IPS-18c (cell line): ENCODE data around the gene KCTD4.

Source experiments
- H3K4me3 ChIP-seq: 2 replicates; pipeline ENCODE4 v1.7.0; 2013; ENCODE audit warnings: low read depth, mild to moderate bottlenecking, low read length, moderate library complexity; ENCODE audit not compliant: insufficient read depth
- H3K9me3 ChIP-seq: one replicate; pipeline ENCODE4 v1.6.1; 2013; ENCODE audit warnings: mild to moderate bottlenecking, low read length, moderate library complexity; ENCODE audit not compliant: control insufficient read depth, insufficient read depth

The KCTD4 gene

DNA sequence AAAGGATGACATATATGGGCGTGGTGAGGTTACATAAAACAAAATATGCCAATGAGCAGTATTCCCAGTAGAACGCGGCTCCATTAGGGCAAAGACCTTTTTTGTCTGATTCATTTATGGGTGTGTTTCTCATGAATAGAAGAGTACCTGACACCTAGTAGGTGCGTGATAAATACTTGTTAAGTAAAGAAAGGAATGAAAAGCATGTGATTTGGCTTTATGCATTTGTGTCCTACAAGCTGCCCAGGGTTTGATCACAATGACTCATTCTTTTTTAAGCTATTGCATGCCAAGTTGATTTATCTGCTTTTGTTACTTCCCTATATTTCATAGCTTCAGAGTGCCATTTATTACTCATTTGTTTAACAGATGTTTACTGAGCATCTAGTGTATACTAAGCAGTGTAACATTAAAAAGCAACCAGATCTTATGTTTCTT, 19.1 kb upstream of the KCTD4 start:
- H3K4me3 ChIP-seq = no peak overlapping the region
- no peaks in the 10 kb centered on the region for H3K9me3 ChIP-seq

GRCh38 chr13:45219123-45219891, 18.5 kb upstream of the KCTD4 start:
- no peaks in the 10 kb centered on the region for H3K9me3 ChIP-seq
- H3K4me3 ChIP-seq = no peak overlapping the region

GRCh38 chr13:45218689-45219088, 17.8 kb upstream of the KCTD4 start:
- H3K4me3 ChIP-seq = no peak overlapping the region
- no peaks in the 10 kb centered on the region for H3K9me3 ChIP-seq

DNA sequence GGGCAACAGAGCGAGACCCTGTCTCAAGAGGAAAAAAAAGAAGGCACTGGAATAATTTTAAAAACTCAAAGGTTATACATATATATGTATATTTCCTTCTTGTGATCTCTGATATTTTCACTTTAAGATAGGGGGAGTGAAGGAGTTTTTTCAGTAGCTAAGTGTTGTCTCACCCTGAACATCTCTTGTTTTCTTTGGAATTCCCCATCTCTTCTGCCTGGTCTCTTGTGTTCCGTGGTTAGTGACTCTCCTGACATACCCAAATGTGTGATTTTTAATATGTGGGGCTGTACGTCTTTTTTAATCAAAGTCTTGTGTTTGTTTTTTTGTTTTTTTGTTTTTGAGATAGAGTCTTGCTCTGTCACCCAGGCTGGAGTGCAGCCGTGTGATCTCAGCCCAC, 15.3 kb upstream of the KCTD4 start:
- Histone ChIP-seq H3K9me3 (no peaks in the 10 kb centered on the region), H3K4me3 (no peak overlapping the region)

DNA sequence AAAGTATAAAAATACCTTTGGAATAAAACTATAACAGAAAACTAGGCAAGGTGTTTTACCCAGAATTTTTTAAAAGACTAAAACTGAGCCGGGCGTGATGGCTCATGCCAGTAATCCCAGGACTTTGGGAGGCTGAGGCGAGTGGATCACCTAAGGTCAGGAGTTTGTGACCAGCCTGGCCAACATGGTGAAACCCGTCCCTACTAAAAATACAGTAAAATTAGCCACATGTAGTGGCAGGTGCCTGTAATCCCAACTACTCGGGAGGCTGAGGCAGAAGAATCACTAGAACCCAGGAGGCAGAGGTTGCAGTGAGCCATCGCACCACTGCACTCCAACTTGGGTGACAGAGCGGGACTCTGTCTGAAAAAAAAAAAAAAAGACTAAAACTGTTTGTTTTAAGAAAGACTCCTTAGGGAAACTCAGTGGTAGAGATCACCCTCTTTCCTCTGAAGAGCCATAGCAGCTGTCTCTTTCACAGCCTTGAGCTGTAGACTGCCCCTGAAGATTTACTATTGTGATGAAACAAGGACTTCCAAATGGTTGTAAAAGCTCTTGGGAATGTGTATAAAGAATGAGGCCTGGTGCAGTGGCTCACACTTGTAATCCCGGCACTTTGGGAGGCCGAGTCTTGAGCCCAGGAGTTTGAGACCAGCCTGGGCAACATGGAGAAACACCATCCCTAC, 14.7 kb upstream of the KCTD4 start:
- Histone ChIP-seq H3K9me3 (no peaks in the 10 kb centered on the region), H3K4me3 (no peak overlapping the region)

DNA sequence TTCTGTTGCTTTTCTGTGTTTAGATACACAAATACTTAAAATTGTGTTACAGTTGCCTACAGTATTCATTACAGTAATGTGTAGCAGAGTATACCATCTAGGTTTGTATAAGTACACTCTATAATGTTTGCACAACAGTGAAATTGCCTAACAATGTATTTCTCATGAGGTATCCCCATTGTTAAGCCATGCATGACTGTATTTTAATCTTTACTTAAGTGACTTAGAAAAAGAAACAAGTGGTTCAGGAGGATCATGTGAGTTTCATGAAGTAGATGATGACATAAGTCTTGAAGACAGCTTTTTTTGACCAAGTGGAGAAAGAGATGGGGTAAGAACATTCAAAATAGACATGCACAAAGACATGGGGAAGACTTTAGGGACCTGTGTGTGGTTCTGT, 8.4 kb upstream of the KCTD4 start:
- no peaks in the 10 kb centered on the region for H3K9me3 ChIP-seq

DNA sequence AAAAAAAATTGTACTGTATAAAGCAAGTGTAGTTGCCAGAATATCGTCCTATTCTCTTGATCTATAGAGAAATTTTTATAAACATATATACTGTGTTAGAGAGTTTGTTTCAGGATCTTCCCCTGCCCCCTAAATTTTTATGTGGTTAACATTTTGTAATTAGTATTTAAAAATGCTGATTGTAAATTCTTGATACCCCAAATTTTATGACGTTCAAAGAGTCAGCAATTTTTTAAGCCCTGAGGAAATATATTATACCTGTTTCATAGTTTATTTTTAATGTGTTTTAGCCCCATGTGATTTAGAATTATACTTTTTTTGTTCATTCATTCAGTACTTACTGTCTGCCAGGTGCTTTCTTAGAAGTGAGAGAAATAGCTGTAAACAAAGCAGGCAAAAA, 7.3 kb upstream of the KCTD4 start:
- H3K4me3 ChIP-seq = no peak overlapping the region
- H3K9me3 ChIP-seq = no peaks in the 10 kb centered on the region

More for the DNA sequence above, 8.4 kb upstream of the KCTD4 start:
- H3K4me3 ChIP-seq = no peak overlapping the region

- Histone ChIP-seq H3K9me3 (no peaks in the 10 kb centered on the region), H3K4me3 (no peak overlapping the region)
These were observed 6.5 kb upstream of the KCTD4 start for GRCh38 chr13:45207319-45207718.

DNA sequence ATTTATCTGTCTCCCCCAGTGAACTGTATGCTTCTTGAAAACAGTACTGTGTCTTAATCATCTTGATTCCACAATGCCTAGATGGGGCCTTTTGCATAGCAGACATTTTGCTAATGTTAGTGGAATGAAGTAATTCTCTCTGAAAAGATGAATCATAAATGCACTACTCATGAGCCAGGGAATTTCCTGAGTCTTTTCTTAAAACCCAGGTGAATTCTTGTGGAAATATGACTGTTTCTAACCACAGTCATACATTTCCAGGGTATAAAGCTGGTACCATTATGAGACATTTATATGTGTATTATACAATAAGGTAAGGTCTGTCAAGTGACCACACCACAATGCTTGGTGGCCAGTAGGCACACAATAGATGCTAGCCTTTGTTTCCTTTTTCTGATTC, 5.5 kb upstream of the KCTD4 start:
- Histone ChIP-seq H3K4me3 (no peak overlapping the region), H3K9me3 (no peaks in the 10 kb centered on the region)

GRCh38 chr13:45205124-45205523, 4.3 kb upstream of the KCTD4 start:
- H3K4me3 ChIP-seq = no peak overlapping the region
- no peaks in the 10 kb centered on the region for H3K9me3 ChIP-seq

GRCh38 chr13:45199711-45200110, 1.1 kb downstream of the KCTD4 start:
- H3K4me3 ChIP-seq = no peak overlapping the region
- no peaks in the 10 kb centered on the region for H3K9me3 ChIP-seq

GRCh38 chr13:45198924-45199323, 1.9 kb downstream of the KCTD4 start:
- H3K9me3 ChIP-seq = no peaks in the 10 kb centered on the region
- no peak overlapping the region for H3K4me3 ChIP-seq

- H3K4me3 ChIP-seq = no peak overlapping the region
- no peaks in the 10 kb centered on the region for H3K9me3 ChIP-seq
These were observed 2.8 kb downstream of the KCTD4 start for GRCh38 chr13:45198041-45198440.

- Histone ChIP-seq H3K4me3 (no peak overlapping the region), H3K9me3 (no peaks in the 10 kb centered on the region)
These were observed 4.2 kb downstream of the KCTD4 start for GRCh38 chr13:45196622-45197021.

- Histone ChIP-seq H3K9me3 (no peaks in the 10 kb centered on the region), H3K4me3 (no peak overlapping the region)
These were observed 4.7 kb downstream of the KCTD4 start for GRCh38 chr13:45196096-45196495.

DNA sequence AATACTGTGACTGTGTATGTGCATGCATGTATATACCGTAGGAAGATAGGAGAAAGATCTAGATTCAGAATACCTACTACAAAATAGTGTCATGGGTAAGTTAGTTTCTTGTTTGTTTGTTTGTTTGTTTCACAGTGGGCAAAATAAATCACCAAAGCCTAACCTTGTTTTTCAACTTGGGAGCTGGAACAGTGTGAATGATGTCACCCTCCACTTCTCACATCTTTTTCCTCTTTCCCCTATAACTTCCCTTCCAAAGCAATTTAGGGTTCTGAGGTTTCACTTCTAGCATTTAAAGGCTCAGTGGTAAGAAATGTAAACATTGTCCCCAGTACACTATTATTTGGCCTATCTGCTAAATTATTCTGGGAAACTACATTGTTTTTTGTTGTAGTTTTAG, 5.4 kb downstream of the KCTD4 start:
- no peaks in the 10 kb centered on the region for H3K9me3 ChIP-seq
- H3K4me3 ChIP-seq = no peak overlapping the region

- Histone ChIP-seq H3K9me3 (no peaks in the 10 kb centered on the region), H3K4me3 (no peak overlapping the region)
These were observed 6.5 kb downstream of the KCTD4 start for GRCh38 chr13:45194081-45194939.

- no peaks in the 10 kb centered on the region for H3K9me3 ChIP-seq
- no peak overlapping the region for H3K4me3 ChIP-seq
These were observed 9.0 kb downstream of the KCTD4 start for GRCh38 chr13:45191874-45192273.
